ENCODE data around the gene AATK. TPM values are rescaled to one million over a fixed set of nuclear protein-coding genes. Genes with fewer than 3 reads are reported as not detected.

AATK gene
- total and polyA plus RNA-seq, 2 of the 4 experiments (the other 2 are of a cell fraction), result under 0.01 to 0.21 TPM

- no peaks in the 10 kb centered on the region for H3K27me3 ChIP-seq (ENCODE audit: control insufficient read depth, insufficient read depth, low read length)
- H2BK15ac ChIP-seq (ENCODE audit: low read depth, low read length), result no peak overlapping the region
- no peak overlapping the region for H2BK20ac ChIP-seq (ENCODE audit: low read depth, low read length)
- no peak overlapping the region for H3K23ac ChIP-seq (ENCODE audit: low read depth, low read length)
- H3K9ac ChIP-seq (ENCODE audit: low read depth, low read length), result no peak overlapping the region
- intact Hi-C loops (cut with micrococcal nuclease), result no loop called here
- H2AK9ac ChIP-seq (replicated peaks; ENCODE audit: low read depth, low read length, poor library complexity), result no peak overlapping the region
- H3K14ac ChIP-seq (replicated peaks; ENCODE audit: low read depth, low read length), result no peak overlapping the region
- no peak for TF ChIP-seq CEBPB (IDR thresholded peaks at IDR 0.05; ENCODE audit: low read depth, low read length)
- TF ChIP-seq RAD21 (IDR thresholded peaks at IDR 0.05; ENCODE audit: low read length), result no peak
- TF ChIP-seq BHLHE40 (IDR thresholded peaks at IDR 0.05; ENCODE audit: low read depth, low read length), result no peak
- TF ChIP-seq NFE2L2 (IDR thresholded peaks at IDR 0.05; ENCODE audit: low read depth, low read length), result no peak
- no peak for TF ChIP-seq CTCF (conservative IDR thresholded peaks at IDR 0.05; ENCODE audit: low read depth, low read length)
- no peak for TF ChIP-seq MAFK (IDR thresholded peaks at IDR 0.05; ENCODE audit: low read depth, low read length)
- no peak for TF ChIP-seq FOS (IDR thresholded peaks at IDR 0.05; ENCODE audit: low read depth, low read length)
- no peaks in the 10 kb centered on the region for H3K36me3 ChIP-seq (ENCODE audit: control insufficient read depth, insufficient read depth, low read length)
- dilution Hi-C loops (cut with HindIII; ENCODE audit: low sequenced_read_pairs, unreplicated experiment), result no loop called here
- H3K9me1 ChIP-seq (ENCODE audit: insufficient read depth, low read length), result no peaks in the 10 kb centered on the region
- CTCF ChIA-PET, result no interaction called here
- H3K18ac ChIP-seq (ENCODE audit: low read depth, low read length), result no peak overlapping the region
- no TSS peak for BruUV-seq (replicated peaks)
- no peak overlapping the region for H2AK5ac ChIP-seq (ENCODE audit: low read depth, low read length)
- H3K4me2 ChIP-seq (ENCODE audit: low read depth, low read length), result no peak overlapping the region
- no peaks in the 10 kb centered on the region; the same call in 1 of the 2 replicates for H4K20me1 ChIP-seq (ENCODE audit: insufficient read depth, low read length)
- no peak overlapping the region for H2BK5ac ChIP-seq (ENCODE audit: low read depth, low read length, poor library complexity, severe bottlenecking)
- no peak for DNase-seq
- WGBS, 2 experiments (ENCODE audit: extremely low coverage in 2 of 2, insufficient read length in 1 of 2), result no CpG with 5 or more reads among the region's 8 CpGs
- no peak overlapping the region for H4K5ac ChIP-seq (ENCODE audit: low read depth, low read length)
- no peak overlapping the region for H2BK120ac ChIP-seq (ENCODE audit: low read depth, low read length)
- no peak for ATAC-seq (ENCODE audit: low read depth)
- no peak overlapping the region for H3K4ac ChIP-seq (ENCODE audit: low read depth, low read length)
- H4K8ac ChIP-seq (ENCODE audit: low read depth in 2 of 2, low read length in 2 of 2), result no peak overlapping the region
- peaks cover 0 to 6% of the 10 kb centered on the region in 2 experiments; a peak in 1 of 4 replicates for H3K79me1 ChIP-seq (ENCODE audit: low read depth in 1 of 2, low read length in 2 of 2)
- H3K9me3 ChIP-seq (ENCODE audit: control insufficient read depth, insufficient read depth, low read length), result no peaks in the 10 kb centered on the region
- H3K4me1 ChIP-seq (ENCODE audit: control insufficient read depth, insufficient read depth, low read length), result no peaks in the 10 kb centered on the region
- POLR2A ChIA-PET (ENCODE audit: unreplicated experiment), result no interaction called here
- no peak overlapping the region for H3K27ac ChIP-seq (ENCODE audit: insufficient read depth, low read length)
- in situ Hi-C loops (cut with MboI; ENCODE audit: low sequenced_read_pairs), result no loop called here
- H4K91ac ChIP-seq (ENCODE audit: insufficient read depth, low read depth, low read length), result no peak overlapping the region
- no peak overlapping the region for H2AFZ ChIP-seq (replicated peaks; ENCODE audit: low read length, poor library complexity)
- no peak overlapping the region for H3K56ac ChIP-seq (ENCODE audit: extremely low read depth, insufficient read depth, low read length)
- H3K4me3 ChIP-seq (ENCODE audit: insufficient read depth, low read depth, low read length), result no peak overlapping the region
Observed at GRCh38 chr17:81213978-81214377, 48.0 kb upstream of the AATK start.

Measured in IMR-90 (cell line).